GM19238 (cell line): ENCODE results near the gene KCTD4.
"Not testable (repeated sequence)": the region's sequence is repeated elsewhere in the genome, so short reads cannot be mapped to it uniquely, and the experiment has no call there.

Experiments
- DNase-seq: peaks from one replicate; pipeline ENCODE4 v3.0.0; 2011; ENCODE audit warnings: low spot score; ENCODE audit not compliant: insufficient read length

Gene KCTD4

DNA sequence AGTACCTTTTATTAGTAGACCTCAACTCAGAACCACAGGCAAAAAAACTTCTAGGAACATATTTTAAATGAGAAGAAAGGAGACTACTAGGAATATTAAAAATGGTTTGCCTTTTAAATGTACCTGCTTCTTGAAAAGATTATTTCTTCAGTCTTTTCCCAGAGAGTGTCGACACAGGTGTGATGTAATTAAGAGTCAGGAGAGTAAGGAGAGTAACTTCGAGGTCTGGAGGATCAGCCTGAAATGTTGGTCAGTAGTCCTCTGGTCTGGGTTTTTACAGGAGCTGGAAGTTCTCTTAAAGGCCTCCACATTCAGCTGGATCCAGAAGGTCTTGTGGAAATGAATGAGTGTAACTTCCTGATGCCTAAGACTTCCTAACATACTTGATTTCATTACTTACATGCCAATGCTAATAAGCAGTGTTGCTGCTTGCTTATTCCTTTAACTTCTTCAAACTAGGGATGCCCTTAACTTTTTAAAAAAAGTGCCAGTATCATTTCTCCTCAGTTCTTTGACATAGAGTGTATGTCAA is at the start of gene KCTD4:
KCTD4 (minus strand) TSS at position 345 of the 532 bp plus-strand sequence. CDS start 6,478 bp downstream, outside the sequence.
- DNase-seq = no peak

DNA sequence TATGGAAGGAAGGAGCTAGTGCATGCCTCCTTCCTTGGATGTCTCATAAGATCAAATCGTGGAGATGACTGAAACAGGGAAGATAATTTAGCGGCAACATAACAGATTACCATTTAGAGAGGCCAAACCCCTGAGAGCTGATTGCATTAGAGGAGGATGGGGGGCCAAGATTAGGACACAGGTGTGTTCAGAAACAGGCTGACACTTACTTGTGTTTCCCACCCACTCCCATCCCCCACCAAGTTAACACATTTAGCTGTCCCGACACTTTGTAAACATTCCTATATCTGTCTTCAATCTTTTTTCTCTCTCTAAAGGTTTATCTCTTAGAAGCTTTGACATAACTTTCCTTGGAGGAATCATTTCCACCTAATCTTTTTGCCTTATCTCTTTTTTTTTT is 48.8 kb upstream of the KCTD4 start:
- DNase-seq = no peak

DNA sequence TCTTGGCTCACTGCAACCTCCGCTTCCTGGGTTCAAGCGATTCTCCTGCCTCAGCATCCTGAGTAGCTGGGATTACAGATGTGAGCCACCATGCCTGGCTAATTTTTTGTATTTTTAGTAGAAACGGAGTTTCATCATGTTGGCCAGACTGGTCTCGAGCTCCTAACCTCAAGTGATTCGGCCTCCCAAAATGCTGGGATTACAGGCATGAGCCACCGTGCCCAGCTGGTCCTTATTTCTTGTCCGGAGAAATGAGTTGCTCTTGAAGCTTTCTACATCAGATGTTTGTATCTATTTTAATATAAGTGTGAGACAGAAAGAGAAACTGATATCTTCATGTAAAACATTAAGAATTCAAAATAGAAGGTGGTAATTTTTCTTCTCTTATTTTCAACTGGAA is 43.9 kb upstream of the KCTD4 start:
- not testable (repeated sequence) for DNase-seq

DNA sequence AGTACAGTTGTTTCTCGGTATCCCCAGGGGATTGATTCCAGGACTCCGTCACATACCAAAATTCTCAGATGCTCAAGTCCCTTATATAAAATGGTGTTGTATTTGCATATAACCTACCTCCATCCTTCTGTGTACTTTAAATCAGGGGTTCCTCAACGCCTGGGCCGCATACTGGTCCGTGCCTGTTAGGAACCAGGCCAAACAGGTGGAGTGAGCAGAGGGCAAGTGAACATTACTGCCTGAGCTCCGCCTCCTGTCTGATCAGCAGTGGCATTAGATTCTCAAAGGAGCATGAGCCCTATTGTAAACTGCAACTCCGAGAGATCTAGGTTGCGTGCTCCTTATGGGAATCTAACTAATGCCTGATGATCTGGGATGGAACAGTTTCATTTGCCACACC is 42.2 kb upstream of the KCTD4 start:
- DNase-seq = no peak

DNA sequence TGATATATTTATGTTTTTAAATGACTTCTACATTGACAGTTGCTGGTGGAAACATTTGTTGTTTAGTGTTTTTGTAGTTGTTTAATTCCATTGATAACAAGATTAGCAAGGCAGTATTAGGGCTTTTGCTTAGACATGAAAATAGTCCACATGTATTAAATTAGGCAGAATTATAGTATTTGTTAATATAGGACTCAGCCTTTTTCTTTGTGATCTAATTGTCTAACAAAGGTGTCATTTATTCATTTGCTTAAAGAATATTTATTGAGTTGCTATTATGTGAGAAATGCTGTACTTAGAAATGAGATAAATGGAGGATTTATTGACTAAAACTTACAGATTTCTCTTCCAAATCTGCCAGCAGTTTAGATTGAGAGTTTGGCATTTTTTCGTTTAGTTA is 41.7 kb upstream of the KCTD4 start:
- DNase-seq = no peak

DNA sequence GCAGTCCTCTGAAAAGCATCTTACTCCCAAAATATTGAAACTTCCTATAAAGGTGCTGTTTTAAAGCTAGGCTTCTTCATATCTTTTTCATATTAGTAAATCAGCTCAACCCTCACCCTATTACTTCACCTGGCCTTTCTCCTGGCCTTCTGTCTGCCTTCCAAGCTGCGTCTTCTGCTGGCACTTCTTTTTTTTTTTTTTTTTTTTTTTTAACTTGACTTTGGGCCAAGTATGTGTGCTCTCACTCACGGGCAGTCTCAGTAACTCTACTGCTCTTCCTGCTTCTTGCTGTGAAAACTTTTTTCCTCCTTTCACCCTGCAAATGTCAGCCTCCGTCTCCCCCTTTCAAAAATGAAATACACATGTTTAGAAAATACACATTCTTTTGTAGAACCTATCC is 41.2 kb upstream of the KCTD4 start:
- DNase-seq = no peak

DNA sequence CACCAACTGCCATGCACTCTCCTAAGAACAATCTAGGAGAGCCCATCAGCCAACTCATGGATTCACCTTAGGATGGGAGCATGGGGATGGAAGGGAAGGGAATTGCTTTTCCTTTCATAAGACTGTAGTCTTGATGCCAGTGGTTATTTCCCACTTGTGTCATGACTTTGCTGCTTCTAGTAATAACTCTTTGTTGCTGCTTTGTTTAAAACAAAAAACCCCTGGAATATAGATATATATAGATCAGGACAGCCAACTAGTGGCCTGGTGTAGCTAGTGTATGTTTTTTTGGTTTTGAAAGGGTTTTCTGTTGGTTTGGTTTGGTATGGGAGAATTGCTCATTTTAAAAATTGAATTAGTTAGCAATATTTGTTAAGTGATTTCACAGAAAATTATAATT is 39.3 kb upstream of the KCTD4 start:
- no peak for DNase-seq

DNA sequence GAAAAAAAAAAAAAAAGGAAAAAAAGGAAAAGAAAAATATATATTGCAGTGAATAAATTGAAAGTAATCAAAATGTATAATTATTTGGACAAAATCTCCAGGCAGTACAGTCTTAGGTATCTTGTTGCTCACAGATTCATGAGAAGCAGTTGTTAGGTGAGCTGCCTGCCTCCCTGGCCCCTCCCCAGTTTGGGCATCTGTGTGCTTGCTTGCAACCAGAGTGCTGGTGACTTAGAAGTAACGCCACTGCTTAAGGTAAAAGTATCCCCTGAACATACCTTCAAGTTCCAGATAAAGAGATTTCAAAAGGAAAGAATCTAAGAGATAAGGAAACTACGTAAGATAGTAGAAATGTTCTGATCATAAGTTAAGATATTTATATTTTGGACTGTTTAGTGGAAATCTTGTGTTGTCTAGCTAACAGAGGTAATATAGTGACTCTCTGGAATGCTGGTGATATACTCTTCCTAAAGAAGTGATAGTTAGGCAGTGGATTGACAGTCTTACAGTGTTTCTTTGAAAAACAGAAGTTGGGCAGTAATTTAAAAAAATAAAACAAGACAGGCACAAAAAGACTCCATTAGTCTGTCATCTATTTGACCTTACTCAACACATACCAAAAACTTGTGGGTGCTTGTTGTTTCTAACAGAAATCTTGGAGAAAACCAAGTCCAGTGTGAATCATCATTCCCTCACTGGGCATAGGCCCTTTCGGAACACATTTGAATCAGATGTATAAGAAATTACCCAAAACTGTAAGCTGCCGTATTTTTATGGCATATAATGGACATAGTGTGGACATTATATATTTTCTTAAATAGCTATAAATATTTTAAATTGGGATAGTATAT is 38.3 kb upstream of the KCTD4 start:
- DNase-seq = no peak

DNA sequence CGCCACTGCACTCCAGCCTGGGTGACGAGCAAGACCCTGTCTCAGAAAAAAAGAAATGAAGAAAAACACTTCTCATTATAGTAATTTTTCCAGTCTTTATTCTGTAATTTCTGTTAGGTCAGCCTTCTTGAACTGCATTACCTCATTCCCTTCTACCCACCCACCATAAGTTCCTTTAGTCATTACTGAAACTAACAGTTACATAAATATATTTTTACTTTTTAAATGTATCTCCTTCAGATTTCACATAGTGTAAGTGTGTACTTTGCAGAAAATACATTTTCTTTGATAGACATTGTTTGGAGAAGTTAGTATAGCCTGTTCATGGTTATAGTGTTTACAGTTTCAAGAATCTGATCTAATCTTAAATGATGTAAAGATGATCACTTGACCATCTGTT is 31.7 kb upstream of the KCTD4 start:
- DNase-seq = no peak

DNA sequence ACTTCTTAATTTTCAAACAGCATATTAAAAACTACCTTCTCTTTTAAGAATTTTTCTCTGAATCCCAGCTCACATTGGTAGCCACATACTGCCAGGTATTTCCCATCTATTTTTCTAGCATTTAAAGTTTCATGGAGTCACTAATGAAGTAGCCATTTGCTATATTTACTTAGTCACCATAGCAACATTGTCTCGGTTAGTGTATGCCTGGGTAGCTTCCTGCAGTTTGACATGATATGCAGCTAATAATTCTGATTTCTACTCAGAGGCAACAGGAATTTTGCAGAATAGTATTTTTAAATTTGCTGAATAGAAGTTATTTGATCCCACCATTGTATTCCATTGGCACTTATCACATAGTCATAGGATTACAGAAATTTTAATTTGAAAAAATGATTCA is 30.9 kb upstream of the KCTD4 start:
- DNase-seq = no peak

DNA sequence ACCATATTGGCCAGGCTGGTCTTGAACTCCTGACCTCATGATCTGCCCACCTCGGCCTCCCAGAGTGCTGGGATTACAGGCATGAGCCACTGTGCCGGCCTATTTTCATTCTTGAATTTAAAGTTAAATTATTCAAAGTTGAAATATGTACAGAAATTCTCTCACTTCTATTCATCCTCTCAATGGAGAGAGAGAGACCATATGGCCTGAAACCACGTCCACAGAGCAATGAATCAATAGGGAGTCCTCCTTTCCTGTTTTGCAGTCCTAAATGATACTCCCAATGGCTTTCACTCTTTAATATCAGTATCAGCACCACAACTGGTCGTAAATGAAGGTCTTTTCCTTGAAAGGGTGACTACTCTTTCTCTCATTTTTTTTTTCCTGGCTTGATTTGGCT is 30.5 kb upstream of the KCTD4 start:
- DNase-seq = no peak

DNA sequence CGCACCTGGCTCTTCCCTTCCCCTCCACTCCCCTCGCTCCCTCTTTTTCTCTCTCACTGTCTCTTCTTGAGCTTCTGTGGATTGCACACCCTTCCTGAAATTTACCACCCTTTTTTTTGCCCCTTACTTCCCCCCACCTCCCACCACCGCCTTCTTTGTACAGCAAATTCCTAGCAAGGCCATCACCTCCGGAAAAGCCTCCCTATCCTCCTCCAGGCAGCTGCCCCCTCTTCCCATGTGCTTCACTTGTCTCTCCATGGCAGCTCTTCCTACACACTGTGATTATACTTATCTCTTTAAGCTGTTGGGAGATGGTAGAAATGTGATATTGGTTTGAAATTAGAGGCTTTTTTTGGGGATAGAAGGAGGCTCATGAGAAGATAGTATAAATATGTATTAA is 28.3 kb upstream of the KCTD4 start:
- DNase-seq = no peak

DNA sequence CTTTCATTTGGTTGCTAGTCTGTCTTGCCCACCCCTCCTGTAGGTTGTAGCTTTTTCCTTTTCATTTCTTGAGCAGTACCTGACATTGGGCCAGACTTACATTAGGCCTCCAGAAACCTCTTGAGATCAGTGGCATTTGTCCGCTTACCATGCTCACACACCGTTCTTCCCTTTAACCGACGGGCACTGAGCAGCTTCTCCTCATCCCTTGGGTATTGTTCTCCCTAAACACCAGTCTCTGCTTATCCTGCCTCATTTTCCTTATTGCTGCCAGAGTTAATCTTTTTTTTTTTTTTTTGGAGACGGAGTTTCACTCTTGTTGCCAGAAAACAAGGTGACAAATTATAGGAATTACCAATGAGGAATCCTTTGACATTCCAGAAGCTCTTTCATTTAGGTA is 27.2 kb upstream of the KCTD4 start:
- no peak for DNase-seq

DNA sequence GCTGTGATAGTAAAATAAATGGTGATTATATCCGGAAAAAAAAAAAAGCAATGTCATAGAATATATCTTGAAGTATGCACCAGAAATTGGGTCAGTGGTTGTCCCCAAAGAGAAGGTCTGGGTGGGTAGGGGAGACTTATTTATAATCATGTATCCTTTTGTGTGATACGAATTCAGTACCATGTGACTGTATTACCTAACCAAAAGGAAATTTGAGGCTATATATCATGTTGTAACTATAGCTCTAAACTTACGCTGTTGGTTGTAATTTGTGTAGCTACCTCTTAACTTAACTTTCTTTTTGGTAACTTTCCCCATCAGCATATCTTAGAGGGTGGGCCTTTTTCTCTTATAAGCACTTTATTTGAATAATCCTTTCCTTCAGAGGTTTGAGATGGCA is 25.2 kb upstream of the KCTD4 start:
- no peak for DNase-seq

DNA sequence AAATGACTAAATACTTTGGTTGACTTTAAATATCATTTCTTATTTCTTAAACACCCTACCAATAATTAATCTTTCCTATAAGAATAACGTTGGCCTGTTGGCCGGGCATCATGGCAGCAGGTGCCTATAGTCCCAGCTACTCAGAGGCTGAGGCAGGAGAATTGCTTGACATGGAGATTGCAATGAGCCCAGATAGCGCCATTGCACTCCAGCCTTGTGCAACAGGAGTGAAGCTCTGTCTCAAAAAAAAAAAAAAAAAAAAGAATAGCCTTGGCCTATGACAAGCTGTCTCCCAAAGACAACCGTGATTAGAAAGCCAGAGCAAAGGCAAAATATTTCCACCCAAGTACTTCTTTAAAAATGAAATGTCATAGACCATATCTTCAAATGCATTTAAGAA is 24.5 kb upstream of the KCTD4 start:
- DNase-seq = no peak

DNA sequence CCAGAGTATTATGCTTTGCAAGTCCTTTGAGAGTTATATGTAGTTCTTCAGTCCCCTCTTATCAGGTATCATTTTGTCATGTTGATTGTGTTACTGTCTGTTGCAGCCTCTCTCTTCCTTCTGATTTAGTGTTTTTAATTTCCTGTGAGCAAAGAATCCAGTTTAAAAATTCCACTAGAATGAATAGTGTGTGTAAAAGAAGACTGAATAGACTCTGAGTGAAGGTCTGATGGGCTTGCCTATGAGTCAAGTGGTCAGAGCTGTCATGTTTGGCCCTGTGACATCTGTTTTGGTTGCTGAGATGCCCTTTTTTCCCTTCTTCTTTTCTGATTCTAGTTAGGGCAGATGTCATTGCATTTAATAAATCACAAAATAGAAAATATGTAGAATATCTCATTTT is 23.3 kb upstream of the KCTD4 start:
- no peak for DNase-seq

DNA sequence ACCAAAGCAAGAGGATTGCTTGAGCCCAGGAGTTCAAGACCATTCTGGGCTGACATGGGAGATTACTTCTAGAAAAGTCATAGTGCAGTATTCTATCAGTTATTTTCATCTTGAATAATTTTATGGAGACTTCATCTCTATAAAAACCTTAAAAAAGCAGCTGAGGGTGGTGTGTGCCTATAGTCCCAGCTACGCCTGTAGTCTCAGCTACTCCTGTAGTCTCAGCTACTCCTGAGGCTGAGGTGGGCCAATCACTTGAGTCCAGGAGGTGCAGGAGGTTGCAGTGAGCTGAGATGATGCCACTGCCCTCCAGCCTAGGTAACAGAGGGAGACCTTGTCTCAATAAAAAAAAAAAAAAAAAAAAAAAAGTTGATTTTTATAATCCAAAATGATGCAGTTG is 22.1 kb upstream of the KCTD4 start:
- no peak for DNase-seq

DNA sequence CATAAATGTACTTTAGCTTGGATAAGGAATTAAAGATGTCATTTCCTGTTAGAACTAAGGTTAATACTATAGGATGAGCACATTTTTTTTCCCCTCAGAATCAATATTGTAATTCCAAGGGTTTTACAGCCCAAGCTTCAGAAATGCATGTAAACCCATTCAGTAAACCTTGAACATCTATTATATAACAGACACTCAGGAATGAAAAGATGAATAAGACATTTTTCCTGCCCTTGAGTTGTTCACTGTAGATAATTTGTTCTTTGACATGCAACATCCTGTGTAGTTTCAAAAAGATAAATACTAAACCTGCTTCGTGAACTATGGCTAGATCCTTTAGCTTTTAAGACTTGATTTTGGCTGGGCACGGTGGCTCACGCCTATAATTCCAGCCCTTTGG is 21.7 kb upstream of the KCTD4 start:
- no peak for DNase-seq

DNA sequence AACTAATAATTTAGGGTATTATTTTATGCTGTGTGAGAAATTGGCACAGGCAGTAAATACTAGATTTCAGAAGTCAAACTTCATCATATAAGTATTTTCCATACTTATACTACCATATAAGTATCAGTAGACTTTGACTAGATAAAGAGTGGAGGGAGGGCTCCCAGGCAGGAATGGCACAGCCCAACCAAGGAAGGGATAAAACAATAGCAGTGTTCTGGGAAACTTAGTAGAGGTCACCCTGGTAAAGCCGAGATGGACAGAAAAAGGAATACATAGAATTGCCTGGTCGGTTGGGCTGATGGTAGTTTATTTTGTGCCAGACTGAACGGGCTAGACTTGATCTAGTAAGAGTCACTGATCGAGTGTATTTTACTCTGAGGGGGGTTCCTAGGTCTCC is 19.6 kb upstream of the KCTD4 start:
- no peak for DNase-seq

DNA sequence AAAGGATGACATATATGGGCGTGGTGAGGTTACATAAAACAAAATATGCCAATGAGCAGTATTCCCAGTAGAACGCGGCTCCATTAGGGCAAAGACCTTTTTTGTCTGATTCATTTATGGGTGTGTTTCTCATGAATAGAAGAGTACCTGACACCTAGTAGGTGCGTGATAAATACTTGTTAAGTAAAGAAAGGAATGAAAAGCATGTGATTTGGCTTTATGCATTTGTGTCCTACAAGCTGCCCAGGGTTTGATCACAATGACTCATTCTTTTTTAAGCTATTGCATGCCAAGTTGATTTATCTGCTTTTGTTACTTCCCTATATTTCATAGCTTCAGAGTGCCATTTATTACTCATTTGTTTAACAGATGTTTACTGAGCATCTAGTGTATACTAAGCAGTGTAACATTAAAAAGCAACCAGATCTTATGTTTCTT is 19.1 kb upstream of the KCTD4 start:
- no peak for DNase-seq

DNA sequence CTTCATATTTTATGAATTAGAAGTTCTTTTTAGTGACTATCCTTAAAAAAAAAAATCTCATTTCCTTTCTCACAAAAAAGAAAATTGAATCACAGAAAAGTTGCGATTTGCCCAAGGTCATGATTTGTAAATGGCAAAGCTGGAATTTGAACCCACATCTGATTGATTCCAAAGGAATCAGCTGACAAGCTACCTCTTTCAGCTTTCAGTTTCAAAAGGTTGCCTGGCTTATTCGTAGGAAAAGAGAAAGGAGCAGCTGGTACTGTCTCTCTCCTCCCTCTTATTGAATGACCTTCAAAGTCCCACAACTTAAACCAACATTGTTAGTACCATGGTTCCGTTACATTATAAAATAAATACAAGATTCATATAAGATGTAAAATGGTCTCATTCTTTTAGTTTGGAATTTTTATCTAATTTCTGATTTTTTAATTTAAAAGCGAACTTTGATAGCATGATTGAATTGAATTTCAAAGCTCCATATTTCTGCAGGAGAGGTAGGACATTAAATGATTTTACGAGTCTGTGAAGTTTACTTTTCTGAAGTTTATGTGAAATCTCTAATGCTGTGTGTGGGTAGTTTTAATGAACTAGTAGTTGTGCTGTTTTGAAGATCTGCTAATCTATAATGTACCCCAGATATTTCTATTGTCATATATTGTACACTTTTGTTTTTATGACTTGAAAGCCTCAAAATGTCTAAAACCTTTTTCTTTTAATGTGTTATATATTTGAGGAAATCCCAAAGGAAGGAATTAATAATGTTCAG is 18.5 kb upstream of the KCTD4 start:
- DNase-seq = no peak

DNA sequence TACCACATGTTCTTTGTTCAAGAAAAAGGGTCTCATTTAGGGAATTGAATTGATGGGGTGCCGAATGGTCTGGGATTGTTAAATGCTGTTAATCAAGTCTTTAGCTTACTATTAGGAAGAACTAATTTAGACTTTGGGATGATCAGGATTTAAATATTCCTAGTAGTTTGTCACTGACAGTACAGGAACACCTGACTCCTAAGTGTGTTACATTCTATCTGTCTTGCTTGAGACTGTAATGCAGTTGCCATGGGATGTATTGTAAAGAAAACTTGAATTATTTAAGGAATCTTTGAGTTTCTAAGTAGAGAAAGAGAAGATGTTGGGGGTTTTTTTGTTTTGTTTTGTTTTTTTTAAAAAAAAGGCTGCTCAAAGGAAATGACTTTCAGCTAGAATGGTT is 17.8 kb upstream of the KCTD4 start:
- DNase-seq = no peak

DNA sequence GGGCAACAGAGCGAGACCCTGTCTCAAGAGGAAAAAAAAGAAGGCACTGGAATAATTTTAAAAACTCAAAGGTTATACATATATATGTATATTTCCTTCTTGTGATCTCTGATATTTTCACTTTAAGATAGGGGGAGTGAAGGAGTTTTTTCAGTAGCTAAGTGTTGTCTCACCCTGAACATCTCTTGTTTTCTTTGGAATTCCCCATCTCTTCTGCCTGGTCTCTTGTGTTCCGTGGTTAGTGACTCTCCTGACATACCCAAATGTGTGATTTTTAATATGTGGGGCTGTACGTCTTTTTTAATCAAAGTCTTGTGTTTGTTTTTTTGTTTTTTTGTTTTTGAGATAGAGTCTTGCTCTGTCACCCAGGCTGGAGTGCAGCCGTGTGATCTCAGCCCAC is 15.3 kb upstream of the KCTD4 start:
- DNase-seq = no peak
